Ecto neural progenitor cell (in vitro differentiated cells): ENCODE data around the gene ERAS.
"Not testable (repeated sequence)": the region's sequence is repeated elsewhere in the genome, so short reads cannot be mapped to it uniquely, and the experiment has no call there.

Experiments used
- DNase-seq: peaks from one replicate; pipeline ENCODE4 v3.0.0-alpha.2; 2018; ENCODE audit warnings: low spot score

The ERAS gene

DNA sequence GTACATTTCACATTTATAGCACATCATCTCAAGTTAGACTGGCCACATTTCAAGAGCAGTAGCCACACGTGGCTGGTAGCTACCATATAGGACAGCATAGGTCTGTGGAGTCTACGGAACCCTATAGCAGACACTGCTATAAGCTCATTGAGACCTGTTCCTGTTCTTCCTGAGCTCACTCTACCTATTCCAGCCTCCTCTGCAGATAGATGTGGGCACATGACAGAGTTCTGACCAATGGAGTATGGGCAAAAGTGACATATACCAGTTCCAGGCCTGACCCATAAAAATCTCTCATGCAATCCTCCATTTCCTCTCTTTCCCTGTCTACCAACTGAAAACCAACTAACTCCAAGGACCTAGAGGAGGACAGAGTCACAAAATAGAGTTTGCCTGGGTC is 28.0 kb upstream of the ERAS start:
- no peak for DNase-seq

DNA sequence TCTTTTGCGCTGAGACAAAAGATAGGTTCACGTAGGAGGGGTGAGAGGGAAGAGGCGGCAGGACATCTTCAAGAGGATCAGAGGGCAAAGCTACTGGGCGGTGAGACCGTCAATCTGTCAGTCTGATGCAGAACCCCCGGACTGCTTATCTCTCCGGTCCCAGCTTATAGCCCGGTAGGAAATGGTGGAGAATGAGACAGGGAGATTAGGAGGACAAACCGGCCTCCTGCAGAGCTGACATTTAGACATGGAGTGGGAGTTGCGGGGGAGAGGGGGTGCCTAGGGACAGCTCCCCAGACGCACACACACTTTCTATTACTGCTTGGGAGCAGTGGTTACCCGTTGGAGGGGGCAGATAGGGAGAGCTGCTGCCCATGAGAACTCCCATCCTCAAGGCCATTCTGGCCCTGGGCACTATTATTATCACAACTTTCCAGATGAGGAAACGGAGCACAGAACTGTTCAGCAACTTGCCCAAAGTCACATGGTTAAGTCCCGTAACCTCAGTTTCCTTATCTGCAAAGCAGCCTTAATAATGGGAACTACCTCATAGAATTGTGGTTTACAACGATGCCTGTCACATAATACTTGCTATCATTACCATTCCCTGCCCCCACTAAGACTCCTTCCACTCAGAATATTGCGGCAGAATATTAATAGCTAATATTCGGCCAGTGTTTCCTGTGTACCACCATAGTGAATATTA is 25.6 kb upstream of the ERAS start:
- no peak for DNase-seq

DNA sequence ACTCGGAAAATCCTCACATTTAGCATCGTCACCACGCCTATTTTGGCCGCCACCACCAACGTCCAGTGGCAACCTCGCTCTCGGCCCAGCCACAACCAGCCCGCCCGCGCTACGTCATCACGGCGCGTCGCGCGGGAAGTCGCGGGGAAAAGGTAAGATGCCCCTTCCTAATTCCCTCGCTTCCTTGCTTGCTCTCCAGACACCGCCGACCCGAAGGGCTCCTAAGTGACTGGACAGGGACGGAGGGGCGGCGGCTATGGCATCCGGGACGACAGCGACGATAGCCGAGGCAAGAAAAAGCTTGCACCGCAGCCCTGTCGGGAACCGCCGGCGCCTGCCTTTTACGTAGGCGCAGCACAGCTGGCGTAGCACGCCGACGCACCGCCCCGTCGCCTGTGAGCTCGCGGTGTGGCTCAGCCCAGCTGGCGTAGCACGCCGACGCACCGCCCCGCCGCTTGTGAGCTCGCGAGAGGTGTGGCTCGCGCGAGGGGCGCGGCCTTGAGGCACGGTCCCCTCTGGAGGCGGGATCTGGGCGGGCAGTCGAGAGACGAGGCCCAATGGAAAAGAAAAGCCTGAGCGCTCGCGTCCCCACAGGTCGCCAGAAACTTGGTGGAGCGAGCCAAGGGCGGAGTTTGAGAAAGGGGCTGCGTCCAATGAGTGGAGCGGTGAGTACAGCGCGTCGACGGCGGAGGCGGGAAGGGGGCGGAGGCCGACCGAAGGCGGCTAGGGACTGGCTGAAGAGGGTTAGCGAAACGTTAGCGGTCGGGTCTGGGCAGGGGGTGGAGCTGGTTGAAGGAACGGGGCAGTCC is 24.8 kb upstream of the ERAS start, which contains the start of gene HDAC6:
Gene HDAC6 (plus strand): TSS at position 788 of the 809 bp plus-strand sequence. CDS start 626 bp downstream, outside the sequence.
- DNase-seq = peak; percentile 94

DNA sequence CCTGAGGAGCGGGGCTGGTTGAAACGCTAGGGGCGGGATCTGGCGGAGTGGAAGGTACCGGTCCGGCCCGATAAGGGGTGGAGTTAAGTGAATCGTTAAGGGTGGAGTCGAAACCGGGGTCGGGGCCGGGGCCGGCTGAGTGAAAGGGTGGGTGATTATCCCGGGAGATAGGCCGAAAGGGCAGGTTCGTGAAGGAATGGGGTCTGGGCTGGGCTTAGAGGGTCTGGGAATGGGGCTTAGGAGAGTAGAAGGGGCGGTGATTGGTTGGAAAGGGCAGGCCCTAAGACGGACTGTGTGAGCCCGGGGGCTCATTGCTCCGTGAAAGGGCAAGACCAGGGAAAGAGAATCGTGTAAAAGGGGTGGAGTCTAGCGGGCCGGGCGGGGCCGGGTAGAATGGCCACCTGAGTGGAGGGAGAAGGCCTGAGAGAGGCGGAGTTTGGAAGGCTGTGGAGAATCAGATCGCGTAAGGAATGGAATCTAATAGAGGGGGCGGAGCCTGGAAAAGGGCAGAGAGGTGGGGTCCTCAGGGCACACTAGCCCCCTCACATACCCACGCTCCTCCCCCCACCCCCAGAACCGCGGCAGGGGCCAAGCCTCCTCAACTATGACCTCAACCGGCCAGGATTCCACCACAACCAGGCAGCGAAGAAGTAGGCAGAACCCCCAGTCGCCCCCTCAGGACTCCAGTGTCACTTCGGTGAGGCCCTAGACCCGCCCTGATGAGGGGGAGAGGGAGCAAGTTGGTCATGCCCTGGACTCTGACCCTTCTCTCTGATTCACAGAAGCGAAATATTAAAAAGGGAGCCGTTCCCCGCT is 24.0 kb upstream of the ERAS start:
- DNase-seq = peak; percentile 87

DNA sequence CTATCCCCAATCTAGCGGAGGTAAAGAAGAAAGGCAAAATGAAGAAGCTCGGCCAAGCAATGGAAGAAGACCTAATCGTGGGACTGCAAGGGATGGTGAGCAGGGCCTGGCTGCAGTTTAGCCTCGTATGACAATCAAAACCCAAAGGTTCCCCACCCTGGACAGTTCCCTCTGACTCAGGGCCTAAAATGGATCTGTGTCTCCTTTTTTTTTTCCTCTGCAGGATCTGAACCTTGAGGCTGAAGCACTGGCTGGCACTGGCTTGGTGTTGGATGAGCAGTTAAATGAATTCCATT is 23.5 kb upstream of the ERAS start:
- DNase-seq = no peak

DNA sequence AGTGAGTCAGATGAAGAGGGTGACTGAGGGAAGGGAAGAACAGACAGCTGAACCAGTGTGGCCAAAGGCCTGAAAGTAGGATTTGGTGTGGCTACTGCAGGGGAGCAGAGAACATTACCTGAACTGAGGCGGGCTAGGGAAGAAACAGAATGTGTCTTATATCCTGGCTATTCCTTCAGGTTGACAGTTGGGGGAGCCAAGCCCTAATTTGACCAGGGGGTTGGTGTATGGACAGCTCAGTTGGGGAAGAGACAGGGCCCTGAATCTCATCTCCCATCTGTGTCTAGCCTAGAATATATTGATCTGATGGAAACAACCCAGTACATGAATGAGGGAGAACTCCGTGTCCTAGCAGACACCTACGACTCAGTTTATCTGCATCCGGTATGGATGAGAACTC is 20.2 kb upstream of the ERAS start:
- DNase-seq = no peak

DNA sequence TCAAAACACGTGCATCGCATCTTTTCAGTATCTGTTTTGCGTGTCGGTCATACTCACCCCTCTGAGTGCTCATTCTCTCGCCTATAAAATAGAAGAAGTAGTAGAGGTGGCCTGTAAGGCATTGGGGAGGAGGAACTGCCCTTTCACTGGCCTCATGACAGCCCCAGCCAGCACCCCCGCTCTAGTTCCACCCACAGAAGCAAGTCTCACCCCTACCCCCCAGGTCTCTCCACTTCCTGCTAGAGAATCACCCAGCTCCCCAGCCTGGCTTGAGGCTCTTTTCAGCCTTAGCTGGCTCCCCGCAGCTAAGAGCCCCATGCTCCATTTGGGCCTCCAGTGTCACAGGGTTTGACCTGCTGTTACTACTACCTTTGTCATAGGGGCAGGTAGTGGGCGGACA is 12.7 kb upstream of the ERAS start:
- DNase-seq = no peak

DNA sequence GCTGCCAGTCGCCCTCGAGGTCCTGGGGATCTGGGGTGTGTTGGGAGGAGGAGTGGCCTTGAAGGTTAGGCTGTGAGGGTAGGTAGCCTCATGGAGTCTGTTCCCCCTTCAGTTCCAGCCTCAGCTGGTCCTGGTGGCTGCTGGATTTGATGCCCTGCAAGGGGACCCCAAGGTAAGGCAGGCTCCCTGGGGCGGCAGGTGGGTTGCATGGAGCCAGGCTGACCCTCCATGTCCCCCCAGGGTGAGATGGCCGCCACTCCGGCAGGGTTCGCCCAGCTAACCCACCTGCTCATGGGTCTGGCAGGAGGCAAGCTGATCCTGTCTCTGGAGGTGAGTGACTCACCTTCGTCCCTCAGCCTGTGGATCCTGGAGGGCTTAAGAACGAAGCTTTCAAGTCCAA is 11.6 kb upstream of the ERAS start:
- DNase-seq = no peak

DNA sequence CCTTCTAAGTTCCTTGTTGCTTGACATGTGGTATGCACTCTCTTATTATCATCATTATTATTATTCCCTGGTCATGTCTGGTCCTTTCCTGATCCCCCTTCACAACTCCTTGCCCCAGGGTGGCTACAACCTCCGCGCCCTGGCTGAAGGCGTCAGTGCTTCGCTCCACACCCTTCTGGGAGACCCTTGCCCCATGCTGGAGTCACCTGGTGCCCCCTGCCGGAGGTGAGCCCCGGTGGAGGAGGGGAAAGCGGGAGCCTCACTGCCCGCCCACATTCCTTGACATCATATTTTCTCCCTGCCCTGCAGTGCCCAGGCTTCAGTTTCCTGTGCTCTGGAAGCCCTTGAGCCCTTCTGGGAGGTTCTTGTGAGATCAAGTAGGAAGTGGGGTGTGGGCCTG is 11.0 kb upstream of the ERAS start:
- no peak for DNase-seq

DNA sequence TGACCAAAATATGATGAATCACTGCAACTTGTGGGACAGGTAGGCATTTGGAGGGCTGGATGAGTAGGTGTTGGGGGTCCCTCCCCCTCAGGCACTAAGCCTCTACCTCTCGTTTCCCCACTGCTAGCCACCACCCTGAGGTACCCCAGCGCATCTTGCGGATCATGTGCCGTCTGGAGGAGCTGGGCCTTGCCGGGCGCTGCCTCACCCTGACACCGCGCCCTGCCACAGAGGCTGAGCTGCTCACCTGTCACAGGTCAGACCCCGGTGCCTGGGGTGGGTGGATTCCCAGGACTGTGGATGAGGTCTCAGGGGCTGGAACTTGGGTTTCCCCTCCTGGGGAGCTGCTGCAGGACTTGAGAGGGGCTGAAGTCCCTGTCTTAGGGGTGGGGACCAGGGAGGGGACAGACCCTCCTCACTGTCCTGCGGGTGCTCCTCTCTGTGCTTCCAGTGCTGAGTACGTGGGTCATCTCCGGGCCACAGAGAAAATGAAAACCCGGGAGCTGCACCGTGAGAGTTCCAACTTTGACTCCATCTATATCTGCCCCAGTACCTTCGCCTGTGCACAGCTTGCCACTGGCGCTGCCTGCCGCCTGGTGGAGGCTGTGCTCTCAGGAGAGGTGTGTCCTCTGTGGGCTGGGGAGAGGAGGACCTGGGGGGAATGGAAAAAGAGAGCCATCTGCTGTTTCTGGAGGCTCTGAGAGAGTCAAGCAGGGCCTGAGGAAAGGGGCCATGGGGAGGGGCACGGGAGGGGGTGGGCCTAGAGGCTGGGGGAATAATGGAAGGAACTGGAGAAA is 10.1 kb upstream of the ERAS start:
- no peak for DNase-seq

DNA sequence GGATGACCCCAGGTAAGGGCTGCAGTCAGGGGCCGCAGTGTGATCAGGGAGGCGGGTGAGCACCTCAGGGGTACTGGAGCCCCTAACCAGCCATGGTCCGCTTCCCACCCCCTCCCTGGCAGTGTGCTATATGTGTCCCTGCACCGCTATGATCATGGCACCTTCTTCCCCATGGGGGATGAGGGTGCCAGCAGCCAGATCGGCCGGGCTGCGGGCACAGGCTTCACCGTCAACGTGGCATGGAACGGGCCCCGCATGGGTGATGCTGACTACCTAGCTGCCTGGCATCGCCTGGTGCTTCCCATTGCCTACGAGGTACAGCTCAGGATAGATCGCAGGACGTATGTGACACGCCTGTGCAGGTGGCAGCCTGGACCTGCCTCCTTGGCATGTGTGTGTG is 8.2 kb upstream of the ERAS start:
- no peak for DNase-seq

DNA sequence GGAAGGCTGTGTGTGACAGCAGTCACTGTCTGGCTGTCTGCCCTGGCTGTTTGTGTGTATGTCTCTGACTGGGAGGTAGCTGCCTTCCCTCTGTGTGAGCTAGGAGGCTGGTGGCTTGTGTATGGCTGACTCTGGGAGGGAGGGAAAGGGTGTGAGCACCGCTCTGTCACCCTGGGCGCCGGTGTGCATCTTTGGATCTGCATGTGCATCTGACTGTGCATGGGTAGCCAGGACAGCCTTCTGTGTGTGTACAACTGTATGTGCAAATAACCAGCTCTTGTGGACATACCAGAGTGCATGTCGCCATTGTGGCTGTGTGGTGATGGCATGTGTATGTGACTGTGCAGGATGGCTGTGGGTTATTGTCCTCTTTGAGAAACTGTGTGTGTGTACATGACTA is 7.4 kb upstream of the ERAS start:
- DNase-seq = no peak

DNA sequence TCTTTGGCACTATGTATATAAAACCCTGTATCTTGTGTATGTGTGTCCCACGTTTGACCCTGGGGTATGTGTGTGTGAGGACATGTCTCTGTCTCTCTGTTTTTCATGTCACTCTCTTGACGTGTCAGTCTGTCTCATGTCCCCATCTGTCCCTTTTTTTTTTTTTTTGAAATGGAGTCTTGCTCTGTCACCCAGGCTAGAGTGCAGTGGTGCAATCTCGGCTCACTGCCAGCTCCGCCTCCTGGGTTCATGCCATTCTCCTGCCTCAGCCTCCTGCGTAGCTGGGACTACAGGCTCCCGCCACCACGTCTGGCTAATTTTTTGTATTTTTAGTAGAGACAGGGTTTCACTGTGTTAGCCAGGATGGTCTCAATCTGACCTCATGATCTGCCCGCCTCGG is 6.9 kb upstream of the ERAS start:
- not testable (repeated sequence) for DNase-seq

DNA sequence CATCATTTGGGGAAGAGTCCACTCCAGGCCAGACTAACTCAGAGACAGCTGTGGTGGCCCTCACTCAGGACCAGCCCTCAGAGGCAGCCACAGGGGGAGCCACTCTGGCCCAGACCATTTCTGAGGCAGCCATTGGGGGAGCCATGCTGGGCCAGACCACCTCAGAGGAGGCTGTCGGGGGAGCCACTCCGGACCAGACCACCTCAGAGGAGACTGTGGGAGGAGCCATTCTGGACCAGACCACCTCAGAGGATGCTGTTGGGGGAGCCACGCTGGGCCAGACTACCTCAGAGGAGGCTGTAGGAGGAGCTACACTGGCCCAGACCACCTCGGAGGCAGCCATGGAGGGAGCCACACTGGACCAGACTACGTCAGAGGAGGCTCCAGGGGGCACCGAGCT is 3.3 kb upstream of the ERAS start:
- DNase-seq = no peak

DNA sequence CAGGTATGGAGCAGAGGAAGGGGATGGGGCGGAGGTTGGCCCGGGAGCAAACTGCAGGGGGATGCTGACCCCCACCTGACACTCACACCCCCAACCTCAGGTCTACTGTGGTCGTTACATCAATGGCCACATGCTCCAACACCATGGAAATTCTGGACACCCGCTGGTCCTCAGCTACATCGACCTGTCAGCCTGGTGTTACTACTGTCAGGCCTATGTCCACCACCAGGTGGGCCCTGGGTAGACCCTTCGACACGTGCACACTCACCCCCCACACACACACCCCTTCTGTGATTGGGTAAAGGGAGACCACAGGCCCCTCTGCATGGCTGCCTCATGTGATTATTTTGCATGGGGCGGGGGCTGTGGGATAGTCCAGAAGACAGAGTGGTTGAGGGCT is 2.2 kb upstream of the ERAS start:
- DNase-seq = no peak

DNA sequence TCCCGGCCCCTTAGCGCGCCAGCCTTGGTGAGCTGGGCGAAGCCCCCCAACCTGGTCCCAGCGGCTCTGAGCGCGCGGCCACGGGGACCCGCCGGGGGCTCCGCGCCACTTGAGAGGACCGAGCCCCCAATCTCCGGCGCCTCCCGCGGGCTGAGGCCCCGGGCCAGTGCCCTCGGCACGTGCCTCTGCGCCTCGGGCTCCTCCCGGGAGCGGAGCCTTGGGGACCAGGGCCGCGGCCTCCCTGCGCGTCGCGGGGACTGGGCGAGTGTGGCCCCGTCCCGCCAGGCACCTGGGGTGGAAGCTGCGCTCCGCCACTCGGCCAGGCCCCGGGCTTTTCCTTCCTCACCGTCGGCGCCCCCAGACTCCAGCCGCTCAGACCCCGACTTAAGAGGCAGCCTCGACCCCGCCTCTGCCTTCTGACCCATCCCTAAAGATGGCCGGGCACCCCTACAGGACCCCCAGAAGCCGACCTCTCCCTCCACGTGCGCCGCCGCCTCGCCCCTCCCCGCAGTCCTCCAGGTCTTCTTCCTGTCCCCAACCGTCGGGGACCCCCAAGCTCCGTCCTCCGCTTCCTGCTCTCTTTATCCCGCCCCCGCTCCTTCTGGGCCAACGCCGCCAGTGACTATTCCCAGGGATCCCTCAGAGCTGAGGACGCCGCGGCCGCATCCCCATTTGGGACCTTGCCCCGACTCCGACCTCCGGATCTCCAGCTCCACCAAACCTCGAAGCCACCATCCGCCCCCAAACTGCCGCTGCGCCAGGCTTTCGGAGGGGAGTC is 752 bp downstream of the ERAS start:
- no peak for DNase-seq

DNA sequence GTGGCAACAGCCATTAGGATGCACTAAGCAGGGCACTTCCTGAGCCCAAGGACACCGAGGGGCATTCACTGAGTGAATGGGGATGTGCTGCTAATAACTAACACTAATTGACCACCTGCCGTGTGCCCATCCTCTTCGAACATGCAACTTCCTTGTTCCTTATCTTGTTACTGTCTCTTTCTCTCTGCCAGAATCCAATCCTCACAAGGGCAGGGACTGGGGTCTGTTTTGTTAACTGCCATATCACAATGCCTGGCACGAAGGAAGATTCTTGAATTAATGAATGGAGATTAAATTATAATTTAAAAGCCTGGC is 1.3 kb downstream of the ERAS start:
- no peak for DNase-seq

DNA sequence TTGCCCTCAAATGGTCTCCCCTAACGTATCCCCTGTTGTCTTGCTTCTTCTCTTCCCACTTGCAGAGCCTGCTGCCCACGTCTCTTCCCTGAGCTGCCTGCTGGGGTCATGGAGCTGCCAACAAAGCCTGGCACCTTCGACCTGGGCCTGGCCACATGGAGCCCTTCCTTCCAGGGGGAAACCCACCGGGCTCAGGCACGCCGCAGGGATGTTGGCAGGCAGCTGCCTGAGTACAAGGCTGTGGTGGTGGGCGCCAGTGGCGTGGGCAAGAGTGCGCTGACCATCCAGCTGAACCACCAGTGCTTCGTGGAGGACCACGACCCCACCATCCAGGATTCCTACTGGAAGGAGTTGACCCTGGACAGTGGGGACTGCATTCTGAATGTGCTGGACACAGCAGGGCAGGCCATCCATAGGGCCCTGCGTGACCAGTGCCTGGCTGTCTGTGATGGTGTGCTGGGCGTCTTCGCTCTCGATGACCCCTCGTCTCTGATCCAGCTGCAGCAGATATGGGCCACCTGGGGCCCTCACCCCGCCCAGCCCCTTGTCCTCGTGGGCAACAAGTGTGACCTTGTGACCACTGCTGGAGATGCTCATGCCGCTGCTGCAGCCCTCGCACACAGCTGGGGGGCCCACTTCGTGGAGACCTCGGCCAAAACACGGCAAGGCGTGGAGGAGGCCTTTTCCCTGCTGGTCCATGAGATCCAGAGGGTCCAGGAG is 2.9 kb downstream of the ERAS start:
- no peak for DNase-seq

DNA sequence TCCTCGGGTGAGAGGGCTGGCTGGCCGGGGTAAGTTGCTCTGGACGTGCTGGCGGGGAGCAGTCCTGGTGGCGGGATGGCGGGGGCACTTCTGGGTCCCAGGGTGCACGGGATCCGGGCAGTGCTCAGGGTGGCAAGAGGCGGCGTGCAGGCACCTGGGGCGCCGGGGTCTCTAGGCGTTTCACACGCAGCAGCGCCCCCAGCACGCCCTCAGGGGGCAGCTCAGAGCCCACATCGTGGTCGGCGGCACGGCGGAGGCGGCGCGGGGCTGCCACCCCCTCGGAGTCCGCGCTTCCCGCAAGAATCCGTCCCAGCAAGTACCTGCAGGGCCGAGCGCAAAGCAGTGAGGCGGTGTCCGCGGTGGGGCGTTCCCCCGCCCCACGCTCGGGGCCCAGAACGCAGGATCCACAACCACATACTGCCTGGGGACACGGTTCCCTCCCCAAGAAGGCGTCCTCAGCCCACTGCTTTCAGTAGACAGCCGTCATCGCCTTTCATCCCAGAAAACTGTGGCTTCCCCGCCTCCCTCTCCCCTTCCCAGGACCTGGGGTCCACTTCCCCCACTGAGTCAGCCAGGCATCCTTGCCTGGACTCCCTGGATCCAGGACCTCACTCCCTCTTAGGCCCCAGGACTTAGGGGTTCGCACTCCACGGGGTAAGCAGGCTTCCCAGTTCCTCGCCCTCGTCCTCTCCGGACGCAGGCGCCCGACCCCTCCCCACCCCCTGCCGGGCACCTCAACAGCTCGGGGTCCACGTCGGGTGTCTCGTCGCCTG is 5.0 kb downstream of the ERAS start:
- DNase-seq = no peak

DNA sequence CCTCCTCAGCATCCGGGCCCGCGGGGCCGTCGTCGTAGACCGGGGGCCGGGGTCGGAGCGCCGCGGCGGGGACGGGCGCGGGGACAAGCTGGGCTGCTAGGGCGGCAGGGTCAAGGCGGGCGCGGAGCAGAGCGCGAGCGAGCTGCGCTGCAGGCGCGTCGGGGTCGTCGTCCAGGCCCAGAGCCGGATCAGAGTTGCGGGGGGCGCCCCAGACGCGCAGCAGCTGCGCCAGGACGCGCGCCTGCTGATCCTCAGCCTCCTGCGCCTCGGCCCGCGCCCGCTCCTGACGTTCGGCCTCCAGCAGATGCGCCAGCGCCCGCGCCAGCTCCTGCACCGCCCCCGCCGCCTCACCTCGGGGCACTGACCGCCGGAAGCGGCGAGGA is 5.6 kb downstream of the ERAS start:
- no peak for DNase-seq
